Calu3 (cell line): ENCODE measurements around the gene SEC24B. TPM values are rescaled to one million over a fixed set of nuclear protein-coding genes. Genes with fewer than 3 reads are reported as not detected.
"Not testable (repeated sequence)": the region's sequence is repeated elsewhere in the genome, so short reads cannot be mapped to it uniquely, and the experiment has no call there.

ENCODE experiments used
- BruUV-seq: library from RNA; stranded (reverse); fragments of 400-500 nt; replicated peaks from 2 replicates; lab custom pipeline; 2021; lab: Mats Ljungman, UMichigan
- CTCF ChIA-PET: fragments of 300-600 bp; sonication (Branson Sonifier 250); formaldehyde crosslinking; loops from one replicate; lab custom pipeline; 2022; ENCODE audit warnings: antibody characterized with exemption; lab: Charles Lee
- DNase-seq: peaks from one replicate; pipeline ENCODE4 v3.0.0; 2022
- H3K27ac Mint-ChIP-seq: one replicate; pipeline ENCODE4 v1.8.0; 2022; ENCODE audit warnings: mixed read lengths; ENCODE audit not compliant: unreplicated experiment
- H3K27me3 Mint-ChIP-seq: one replicate; pipeline ENCODE4 v1.8.0; 2022; ENCODE audit warnings: mixed read lengths; ENCODE audit not compliant: unreplicated experiment
- H3K36me3 Mint-ChIP-seq: one replicate; pipeline ENCODE4 v1.8.0; 2022; ENCODE audit warnings: mild to moderate bottlenecking, moderate library complexity, mixed read lengths; ENCODE audit not compliant: insufficient read depth, unreplicated experiment
- H3K4me1 Mint-ChIP-seq: one replicate; pipeline ENCODE4 v1.8.0; 2022; ENCODE audit warnings: mild to moderate bottlenecking, low read depth, mixed read lengths; ENCODE audit not compliant: unreplicated experiment
- H3K4me3 Mint-ChIP-seq: one replicate; pipeline ENCODE4 v1.8.0; 2022; ENCODE audit warnings: mild to moderate bottlenecking, low read depth, moderate library complexity, mixed read lengths; ENCODE audit not compliant: unreplicated experiment
- H3K9me3 Mint-ChIP-seq: one replicate; pipeline ENCODE4 v1.8.0; 2022; ENCODE audit warnings: low read depth, mixed read lengths; ENCODE audit not compliant: unreplicated experiment
- intact Hi-C: fragments of 100-400 bp; cut with micrococcal nuclease; formaldehyde crosslinking; loops from one replicate; pipeline ENCODE4 v1.10.0; 2022; ENCODE audit not compliant: unreplicated experiment
- total RNA-seq: library from RNA; stranded (reverse); gene quantifications from 2 replicates; pipeline ENCODE4 v1.2.3, GENCODE V29; 2022
- TF ChIP-seq, protein P1 (sequence below): fragments of 200-600 bp; IDR thresholded peaks from one replicate; pipeline ENCODE4 v1.8.0; 2022; ENCODE audit warnings: antibody characterized with exemption; ENCODE audit not compliant: unreplicated experiment

SEC24B gene
- total RNA-seq, 1 experiment from 2014 or later, result 21.5 TPM

DNA sequence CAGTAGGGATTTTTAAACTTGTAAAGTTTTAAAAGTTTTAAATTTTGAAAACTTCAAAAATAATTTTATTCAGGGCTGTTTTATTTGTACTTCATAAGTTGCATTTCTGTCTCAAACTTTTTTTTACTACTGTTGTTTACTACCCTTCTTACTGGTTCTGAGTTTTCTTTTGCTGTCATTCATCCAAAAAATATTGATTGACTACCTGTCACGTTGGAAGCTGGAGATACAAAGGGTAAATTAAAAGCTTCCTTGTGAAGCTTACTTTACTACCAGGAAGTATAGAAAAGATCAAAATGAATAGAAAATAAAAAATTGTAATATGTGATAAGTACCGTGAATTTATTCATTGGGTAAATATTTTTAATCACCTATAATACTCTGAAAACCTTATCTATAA is 77.1 kb downstream of the SEC24B start:
- H3K27me3 Mint-ChIP-seq, result no peaks in the 10 kb centered on the region
- DNase-seq, result no peak
- peaks cover 24% of the 10 kb centered on the region for H3K36me3 Mint-ChIP-seq
- TF ChIP-seq, protein P1, sequence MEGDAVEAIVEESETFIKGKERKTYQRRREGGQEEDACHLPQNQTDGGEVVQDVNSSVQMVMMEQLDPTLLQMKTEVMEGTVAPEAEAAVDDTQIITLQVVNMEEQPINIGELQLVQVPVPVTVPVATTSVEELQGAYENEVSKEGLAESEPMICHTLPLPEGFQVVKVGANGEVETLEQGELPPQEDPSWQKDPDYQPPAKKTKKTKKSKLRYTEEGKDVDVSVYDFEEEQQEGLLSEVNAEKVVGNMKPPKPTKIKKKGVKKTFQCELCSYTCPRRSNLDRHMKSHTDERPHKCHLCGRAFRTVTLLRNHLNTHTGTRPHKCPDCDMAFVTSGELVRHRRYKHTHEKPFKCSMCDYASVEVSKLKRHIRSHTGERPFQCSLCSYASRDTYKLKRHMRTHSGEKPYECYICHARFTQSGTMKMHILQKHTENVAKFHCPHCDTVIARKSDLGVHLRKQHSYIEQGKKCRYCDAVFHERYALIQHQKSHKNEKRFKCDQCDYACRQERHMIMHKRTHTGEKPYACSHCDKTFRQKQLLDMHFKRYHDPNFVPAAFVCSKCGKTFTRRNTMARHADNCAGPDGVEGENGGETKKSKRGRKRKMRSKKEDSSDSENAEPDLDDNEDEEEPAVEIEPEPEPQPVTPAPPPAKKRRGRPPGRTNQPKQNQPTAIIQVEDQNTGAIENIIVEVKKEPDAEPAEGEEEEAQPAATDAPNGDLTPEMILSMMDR, result no peak
- CTCF ChIA-PET, result no interaction called here
- H3K27ac Mint-ChIP-seq, result no peak overlapping the region
- no peaks in the 10 kb centered on the region for H3K9me3 Mint-ChIP-seq
- intact Hi-C loops, result no loop called here
- H3K4me1 Mint-ChIP-seq, result no peaks in the 10 kb centered on the region
- BruUV-seq, result no TSS peak
- no peak overlapping the region for H3K4me3 Mint-ChIP-seq

DNA sequence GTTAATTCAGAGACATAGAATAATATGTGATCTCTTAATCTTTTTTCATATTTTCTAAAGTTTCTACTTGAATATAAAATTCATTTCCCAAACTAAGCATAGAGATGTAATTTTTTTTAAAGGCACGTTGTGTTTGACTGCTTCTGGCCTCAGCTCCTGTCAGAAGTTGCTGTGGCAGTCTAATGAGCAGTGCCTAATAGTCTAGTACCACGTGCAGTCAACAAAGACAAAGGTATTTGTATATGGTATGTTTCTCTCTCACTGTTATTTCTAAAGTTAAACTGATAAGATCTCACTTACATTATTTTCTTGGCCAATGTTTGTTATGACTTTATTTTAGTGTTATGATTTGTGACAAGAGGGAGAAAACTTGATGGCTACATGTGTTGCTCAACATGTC is 77.8 kb downstream of the SEC24B start:
- no peak overlapping the region for H3K27ac Mint-ChIP-seq
- H3K9me3 Mint-ChIP-seq, result no peaks in the 10 kb centered on the region
- CTCF ChIA-PET, result no interaction called here
- H3K36me3 Mint-ChIP-seq, result peaks cover 24% of the 10 kb centered on the region
- intact Hi-C loops, result no loop called here
- no TSS peak for BruUV-seq
- no peak overlapping the region for H3K4me3 Mint-ChIP-seq
- no peaks in the 10 kb centered on the region for H3K4me1 Mint-ChIP-seq
- DNase-seq, result no peak
- TF ChIP-seq, protein P1, result no peak
- no peaks in the 10 kb centered on the region for H3K27me3 Mint-ChIP-seq

DNA sequence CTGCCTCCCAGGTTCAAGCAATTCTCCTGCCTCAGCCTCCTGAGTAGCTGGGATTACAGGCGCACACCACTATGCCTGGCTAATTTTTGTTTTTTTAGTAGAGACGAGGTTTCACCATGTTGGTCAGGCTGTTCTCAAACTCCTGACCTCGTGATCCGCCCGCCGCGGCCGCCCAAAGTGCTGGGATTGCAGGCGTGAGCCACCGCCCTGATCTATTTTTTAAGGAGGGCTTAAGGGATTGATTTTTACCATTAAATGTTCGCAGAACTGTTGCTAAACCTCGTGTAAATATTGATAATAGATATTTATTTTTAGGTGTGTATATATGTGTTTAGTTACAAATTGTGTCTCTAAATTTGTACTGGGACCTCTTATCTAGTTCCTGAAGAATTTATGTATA is 79.8 kb downstream of the SEC24B start:
- BruUV-seq, intact Hi-C loops, H3K4me3 Mint-ChIP-seq, H3K27me3 Mint-ChIP-seq, DNase-seq, H3K27ac Mint-ChIP-seq, CTCF ChIA-PET, H3K9me3 Mint-ChIP-seq, H3K4me1 Mint-ChIP-seq: not testable (repeated sequence)
- H3K36me3 Mint-ChIP-seq, result peaks cover 13% of the 10 kb centered on the region

DNA sequence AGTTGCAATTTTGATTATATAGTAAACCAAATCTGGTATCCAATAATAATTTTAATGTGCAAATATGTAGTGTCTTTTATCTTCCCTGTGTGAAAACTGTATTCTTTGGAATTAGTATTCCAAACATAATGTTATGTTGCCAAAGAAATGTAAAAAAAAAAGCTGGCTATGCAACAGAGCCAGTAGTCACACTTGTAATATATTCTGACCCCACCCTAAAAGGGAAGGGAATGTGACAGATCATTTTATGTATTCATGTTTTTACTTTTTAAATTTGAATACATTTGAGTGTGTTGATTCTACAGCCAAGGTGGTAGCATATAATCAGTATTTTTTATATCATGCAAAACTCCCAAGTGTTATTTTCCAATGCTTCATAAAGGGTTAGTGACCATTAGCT is 98.6 kb downstream of the SEC24B start:
- Mint-ChIP-seq H3K36me3 (peaks cover 28% of the 10 kb centered on the region), H3K4me1 (no peaks in the 10 kb centered on the region), H3K9me3 (no peaks in the 10 kb centered on the region), H3K4me3 (no peak overlapping the region), H3K27ac (no peak overlapping the region), H3K27me3 (no peaks in the 10 kb centered on the region)
- TF ChIP-seq, protein P1, result no peak
- no TSS peak for BruUV-seq
- intact Hi-C loops, result no loop called here
- CTCF ChIA-PET, result no interaction called here
- no peak for DNase-seq

DNA sequence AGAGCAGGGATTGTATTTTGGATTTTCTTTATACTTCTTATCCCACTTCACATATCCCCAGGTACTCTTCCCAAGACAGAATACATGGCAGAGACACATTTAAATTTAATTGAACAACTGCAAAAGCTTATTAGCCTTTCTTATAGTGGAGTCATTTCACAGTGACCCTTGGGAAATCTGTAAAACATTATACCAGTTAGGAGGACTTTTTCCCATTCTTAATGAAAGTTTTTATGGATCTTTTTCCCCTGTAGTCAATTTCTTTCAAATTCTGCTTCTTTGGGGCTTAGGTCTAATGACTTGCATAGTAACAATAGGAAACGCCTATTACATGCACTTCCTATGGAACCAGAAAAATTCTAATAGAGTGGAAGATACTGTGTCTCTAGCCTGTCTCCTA is 111.8 kb downstream of the SEC24B start:
- H3K27me3 Mint-ChIP-seq, result no peaks in the 10 kb centered on the region
- no peak for DNase-seq
- TF ChIP-seq, protein P1, result no peak
- intact Hi-C loops, result no loop called here
- no peak overlapping the region for H3K27ac Mint-ChIP-seq
- no peaks in the 10 kb centered on the region for H3K9me3 Mint-ChIP-seq
- peaks cover 6% of the 10 kb centered on the region for H3K36me3 Mint-ChIP-seq
- CTCF ChIA-PET, result interaction anchor here (0.6 kb wide), 1 partner anchor 169 kb away, joined by 5 read pairs; no protein-coding TSS in a partner anchor
- BruUV-seq, result no TSS peak
- H3K4me3 Mint-ChIP-seq, result no peak overlapping the region
- H3K4me1 Mint-ChIP-seq, result no peaks in the 10 kb centered on the region
